GM23338 (cell line): ENCODE results near the gene RHO. TPM values are rescaled to one million over a fixed set of nuclear protein-coding genes. Genes with fewer than 3 reads are reported as not detected.

ENCODE experiments used
- ATAC-seq: fragments of 200-7000 bp; cut with Tn5 transposase; 3 replicates; pipeline ENCODE4 v1.9.1; 2020
- DNase-seq: peaks from one replicate; pipeline ENCODE4 v3.0.0-alpha.2; 2015; ENCODE audit warnings: low spot score
- H2AFZ ChIP-seq: fragments of 200-600 bp; sonication (generic); 2 replicates; pipeline ENCODE4 v1.8.0; 2016; ENCODE audit warnings: antibody characterized with exemption, mild to moderate bottlenecking, moderate library complexity
- H3F3A ChIP-seq: fragments of 200-600 bp; sonication (generic); replicated peaks from 2 replicates; pipeline ENCODE4 v1.8.0; 2017; ENCODE audit warnings: antibody characterized with exemption, mixed run types, low read depth
- H3K27ac ChIP-seq: fragments of 200-600 bp; sonication (generic); 2 replicates; pipeline ENCODE4 v1.6.1; 2016; ENCODE audit warnings: low read depth
- H3K27me3 ChIP-seq: fragments of 200-600 bp; sonication (generic); 2 replicates; pipeline ENCODE4 v1.8.0; 2016; ENCODE audit warnings: mild to moderate bottlenecking, mixed run types, moderate library complexity; ENCODE audit not compliant: insufficient read depth
- H3K36me3 ChIP-seq: fragments of 200-600 bp; sonication (generic); 2 replicates; pipeline ENCODE4 v1.8.0; 2016; ENCODE audit warnings: mild to moderate bottlenecking; ENCODE audit not compliant: insufficient read depth
- H3K4me1 ChIP-seq: fragments of 200-600 bp; sonication (generic); 2 replicates; pipeline ENCODE4 v1.8.0; 2016; ENCODE audit warnings: mild to moderate bottlenecking, moderate library complexity; ENCODE audit not compliant: insufficient read depth
- H3K4me2 ChIP-seq: fragments of 200-600 bp; sonication (generic); 2 replicates; pipeline ENCODE4 v1.7.1; 2017; ENCODE audit warnings: mixed run types
- H3K4me3 ChIP-seq: fragments of 200-600 bp; sonication (generic); 2 replicates; pipeline ENCODE4 v1.6.1; 2016; ENCODE audit warnings: mixed run types
- H3K79me2 ChIP-seq: fragments of 200-600 bp; sonication (generic); replicated peaks from 2 replicates; pipeline ENCODE4 v1.8.0; 2017; ENCODE audit warnings: mild to moderate bottlenecking; ENCODE audit not compliant: insufficient read depth
- H3K9me2 ChIP-seq: fragments of 200-600 bp; sonication (generic); 2 replicates; pipeline ENCODE4 v1.8.0; 2017; ENCODE audit not compliant: insufficient read depth
- H4K20me1 ChIP-seq: fragments of 200-600 bp; sonication (generic); replicated peaks from 2 replicates; pipeline ENCODE4 v1.8.0; 2017; ENCODE audit warnings: mild to moderate bottlenecking; ENCODE audit not compliant: insufficient read depth
- H3K27ac Mint-ChIP-seq: 2 replicates; pipeline ENCODE4 v1.8.0; 2020; ENCODE audit warnings: inconsistent platforms, mild to moderate bottlenecking, moderate library complexity, mixed read lengths
- H3K27me3 Mint-ChIP-seq: 3 replicates; pipeline ENCODE4 v1.8.0; 2022; ENCODE audit warnings: low read depth, mild to moderate bottlenecking, moderate library complexity, mixed read lengths, inconsistent platforms; ENCODE audit not compliant: insufficient read depth, poor library complexity
- H3K36me3 Mint-ChIP-seq: 3 replicates; pipeline ENCODE4 v1.8.0; 2021; ENCODE audit warnings: low read depth, mild to moderate bottlenecking, inconsistent platforms, moderate library complexity, mixed read lengths
- H3K4me1 Mint-ChIP-seq: 3 replicates; pipeline ENCODE4 v1.8.0; 2020; ENCODE audit warnings: mild to moderate bottlenecking, inconsistent platforms, mixed read lengths
- H3K4me3 Mint-ChIP-seq: 3 replicates; pipeline ENCODE4 v1.8.0; 2021; ENCODE audit warnings: moderate library complexity, mild to moderate bottlenecking, inconsistent platforms, mixed read lengths
- H3K9me3 Mint-ChIP-seq: 3 replicates; pipeline ENCODE4 v1.8.0; 2020; ENCODE audit warnings: moderate library complexity, mild to moderate bottlenecking, inconsistent platforms, mixed read lengths
- CREB1 ChIP-seq: fragments of 250-450 bp; sonication (Bioruptor Pico); IDR thresholded peaks from 2 replicates; pipeline ENCODE4 v1.5.0; 2020; ENCODE audit warnings: low read depth, mild to moderate bottlenecking, moderate library complexity
- EZH2 ChIP-seq: fragments of 200-600 bp; sonication (generic); IDR thresholded peaks from one replicate; pipeline ENCODE4 v1.8.0; 2017; ENCODE audit warnings: antibody characterized with exemption, mild to moderate bottlenecking, low read depth; ENCODE audit not compliant: unreplicated experiment
- EZH2phosphoT487 ChIP-seq: fragments of 200-600 bp; sonication (generic); IDR thresholded peaks from one replicate; pipeline ENCODE4 v1.8.1; 2018; ENCODE audit warnings: antibody characterized with exemption; ENCODE audit not compliant: unreplicated experiment
- POLR2AphosphoS5 ChIP-seq: IDR thresholded peaks from 2 replicates; pipeline ENCODE4 v1.6.1; 2016; ENCODE audit warnings: antibody characterized with exemption, low read depth
- REST ChIP-seq: IDR thresholded peaks from one replicate; pipeline ENCODE4 v1.6.1; 2018; ENCODE audit warnings: antibody characterized with exemption; ENCODE audit not compliant: unreplicated experiment
- STAT1 ChIP-seq: IDR thresholded peaks from one replicate; pipeline ENCODE4 v1.6.1; 2016; ENCODE audit warnings: antibody characterized with exemption; ENCODE audit not compliant: unreplicated experiment
- ZNF114 ChIP-seq: fragments of 250-450 bp; sonication (Bioruptor Pico); IDR thresholded peaks from 2 replicates; pipeline ENCODE4 v1.5.0; 2020; ENCODE audit warnings: mild to moderate bottlenecking, moderate library complexity
- ZNF462 ChIP-seq: fragments of 250-450 bp; sonication (Bioruptor Pico); IDR thresholded peaks from 2 replicates; pipeline ENCODE4 v1.5.0; 2020; ENCODE audit warnings: mild to moderate bottlenecking, moderate library complexity
- polyA plus RNA-seq: library from polyadenylated mRNA; unstranded; fragments of >200 nt; fragmentation: Nextera tagmentation; extraction: Ambion mirVana; gene quantifications from 2 replicates; pipeline ENCODE4 v1.2.1, GENCODE V29; 2016
- total RNA-seq: library from RNA; depleted of rRNA; stranded (reverse); fragments of >200 nt; shearing (Covaris generic); gene quantifications from 2 replicates; pipeline ENCODE4 v1.2.3, GENCODE V29; 2014

Gene RHO
- total and polyA plus RNA-seq, 2 experiments from 2014 or later, result not detected

DNA sequence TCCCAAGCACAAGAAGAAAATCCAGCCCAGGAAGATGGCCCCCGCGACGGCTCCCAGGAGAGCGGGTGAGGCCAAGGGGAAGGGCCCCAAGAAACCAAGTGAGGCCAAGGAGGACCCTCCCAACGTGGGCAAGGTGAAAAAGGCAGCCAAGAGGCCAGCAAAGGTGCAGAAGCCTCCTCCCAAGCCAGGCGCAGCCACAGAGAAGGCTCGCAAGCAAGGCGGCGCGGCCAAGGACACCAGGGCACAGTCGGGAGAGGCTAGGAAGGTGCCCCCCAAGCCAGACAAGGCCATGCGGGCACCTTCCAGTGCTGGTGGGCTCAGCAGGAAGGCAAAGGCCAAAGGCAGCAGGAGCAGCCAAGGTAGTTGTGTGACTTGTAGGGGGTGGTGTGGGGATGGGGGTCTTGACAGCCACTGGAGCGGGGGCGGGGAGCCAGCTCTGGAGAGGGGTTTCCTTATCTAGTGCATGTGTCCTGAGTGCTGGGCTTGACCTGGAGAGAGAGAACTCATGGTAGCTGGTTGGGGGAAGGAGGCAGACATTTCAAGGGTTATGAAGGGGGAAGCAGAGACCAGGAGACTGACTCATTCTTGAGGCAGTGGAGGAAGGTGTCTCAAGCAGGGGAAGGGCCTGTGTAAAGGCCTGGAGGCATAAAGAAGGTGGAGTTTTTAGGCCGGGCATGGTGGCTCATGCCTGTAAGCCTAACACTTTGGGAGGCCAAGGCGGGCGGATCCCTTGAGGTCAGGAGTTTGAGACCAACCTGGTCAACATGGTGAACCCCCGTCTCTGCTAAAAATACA is 20.8 kb downstream of the RHO start (continued):
- TF ChIP-seq ZNF462 (CRISPR knock-in tag) (no peak), POLR2AphosphoS5 (no peak), EZH2phosphoT487 (no peak), EZH2 (no peak), CREB1 (CRISPR knock-in tag) (no peak)

DNA sequence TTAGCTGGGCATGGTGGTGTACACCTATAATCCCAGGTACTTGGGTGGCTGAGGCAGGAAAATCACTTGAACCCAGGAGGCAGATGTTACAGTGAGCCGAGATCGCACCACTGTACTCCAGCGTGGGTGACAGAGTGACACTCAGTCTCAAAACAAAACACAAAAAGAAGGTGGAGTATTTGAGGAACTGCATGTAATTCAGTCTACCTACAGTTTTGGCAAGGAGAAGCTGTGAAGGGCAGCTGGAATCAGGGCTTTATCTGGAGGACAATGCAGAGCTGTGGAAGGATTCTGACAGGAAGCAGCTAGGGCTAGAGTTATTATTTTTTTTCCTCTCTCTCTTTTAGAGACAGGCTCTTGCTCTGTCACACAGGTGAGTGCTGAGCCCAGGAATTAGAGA is 21.4 kb downstream of the RHO start:
- DNase-seq, result no peak
- H3K79me2 ChIP-seq, result no peaks in the 10 kb centered on the region
- no peak for ATAC-seq
- H3K4me3 ChIP-seq, result no peak overlapping the region
- Mint-ChIP-seq H3K27me3 (peaks cover 19% of the 10 kb centered on the region), H3K36me3 (no peaks in the 10 kb centered on the region), H3K9me3 (no peaks in the 10 kb centered on the region), H3K27ac (no peak overlapping the region), H3K4me1 (peaks cover 19% of the 10 kb centered on the region), H3K4me3 (no peak overlapping the region)
- no peaks in the 10 kb centered on the region for H3K36me3 ChIP-seq
- H4K20me1 ChIP-seq, result no peaks in the 10 kb centered on the region
- no peak overlapping the region for H3K4me2 ChIP-seq
- no peaks in the 10 kb centered on the region for H3K9me2 ChIP-seq
- TF ChIP-seq ZNF114 (CRISPR knock-in tag), result no peak
- no peak for TF ChIP-seq EZH2
- TF ChIP-seq EZH2phosphoT487, result no peak
- TF ChIP-seq REST, result no peak
- TF ChIP-seq STAT1, result no peak
- H3K27ac ChIP-seq, result no peak overlapping the region
- no peak overlapping the region for H2AFZ ChIP-seq
- H3F3A ChIP-seq, result no peaks in the 10 kb centered on the region
- no peaks in the 10 kb centered on the region for H3K27me3 ChIP-seq
- 0 out of 2 replicates have a peak, but pooled peaks cover 3% of the 10 kb centered on the region for H3K4me1 ChIP-seq
